ENCODE results near the gene GFRA4. TPM values are rescaled to one million over a fixed set of nuclear protein-coding genes. Genes with fewer than 3 reads are reported as not detected.
A peak's percentile ranks its signal among the peaks of the same experiment; 100 is the strongest.

The GFRA4 gene
- total RNA-seq, 1 experiment from 2014 or later, result not detected

GRCh38 chr20:3711484-3711941 is 48.3 kb upstream of the GFRA4 start:
- no TSS peak for BruUV-seq (replicated peaks)
- Histone ChIP-seq H3F3A (ENCODE audit: low read length, unreplicated experiment) (no peaks in the 10 kb centered on the region), H3K4me2 (ENCODE audit: low read length) (no peak overlapping the region), H2AFZ (ENCODE audit: low read length) (no peak overlapping the region), H3K4me1 (ENCODE audit: insufficient read depth, low read length) (no peaks in the 10 kb centered on the region), H4K20me1 (ENCODE audit: low read length) (no peaks in the 10 kb centered on the region), H3K9ac (ENCODE audit: low read length) (no peak overlapping the region), H3K9me3 (ENCODE audit: low read length) (no peaks in the 10 kb centered on the region), H3K4me3 (ENCODE audit: low read length) (no peak overlapping the region), H3K27me3 (ENCODE audit: low read length) (no peaks in the 10 kb centered on the region), H3K27ac (ENCODE audit: low read length) (no peak overlapping the region), H3K9me2 (replicated peaks; ENCODE audit: low read length) (no peaks in the 10 kb centered on the region), H3K79me2 (ENCODE audit: low read length) (no peaks in the 10 kb centered on the region), H3K36me3 (ENCODE audit: low read depth, low read length) (no peaks in the 10 kb centered on the region)
- ChIA-PET CTCF (interaction anchor here (0.5 to 2.2 kb wide), 4 partner anchors 12 to 133 kb away, joined by 3 to 22 read pairs (median 8); no protein-coding TSS in a partner anchor), POLR2A (ENCODE audit: unreplicated experiment) (no interaction called here)
- ATAC-seq, result no peak
- no peak for TF ChIP-seq EZH2 (IDR thresholded peaks at IDR 0.05; ENCODE audit: low read length, unreplicated experiment)
- TF ChIP-seq CTCF (conservative IDR thresholded peaks at IDR 0.05; ENCODE audit: low read depth, low read length), result no peak
- no peak for TF ChIP-seq EZH2phosphoT487 (IDR thresholded peaks at IDR 0.05; ENCODE audit: borderline replicate concordance, low read length)
- intact Hi-C loops (cut with micrococcal nuclease), result loop anchor here (1.0 kb wide), 1 partner anchor 35 kb away; no protein-coding TSS in a partner anchor
- no peak for DNase-seq

GRCh38 chr20:3710703-3711483 is 47.7 kb upstream of the GFRA4 start:
- no peaks in the 10 kb centered on the region for H3K36me3 ChIP-seq (ENCODE audit: low read depth, low read length)
- POLR2A ChIA-PET (ENCODE audit: unreplicated experiment), result no interaction called here
- DNase-seq (peak; percentile 61), ATAC-seq (peak; percentile 33)
- H3K9me3 ChIP-seq (ENCODE audit: low read length), result no peaks in the 10 kb centered on the region
- BruUV-seq (replicated peaks), result no TSS peak
- no peak overlapping the region for H3K27ac ChIP-seq (ENCODE audit: low read length)
- no peak overlapping the region for H3K4me3 ChIP-seq (ENCODE audit: low read length)
- H3F3A ChIP-seq (ENCODE audit: low read length, unreplicated experiment), result no peaks in the 10 kb centered on the region
- no peak overlapping the region for H3K4me2 ChIP-seq (ENCODE audit: low read length)
- H3K9ac ChIP-seq (ENCODE audit: low read length), result no peak overlapping the region
- H3K27me3 ChIP-seq (ENCODE audit: low read length), result no peaks in the 10 kb centered on the region
- H3K79me2 ChIP-seq (ENCODE audit: low read length), result no peaks in the 10 kb centered on the region
- H3K4me1 ChIP-seq (ENCODE audit: insufficient read depth, low read length), result no peaks in the 10 kb centered on the region
- no peaks in the 10 kb centered on the region for H3K9me2 ChIP-seq (replicated peaks; ENCODE audit: low read length)
- no peaks in the 10 kb centered on the region for H4K20me1 ChIP-seq (ENCODE audit: low read length)
- TF ChIP-seq CTCF (conservative IDR thresholded peaks at IDR 0.05; ENCODE audit: low read depth, low read length) (peak; percentile 98), EZH2 (IDR thresholded peaks at IDR 0.05; ENCODE audit: low read length, unreplicated experiment) (no peak), EZH2phosphoT487 (IDR thresholded peaks at IDR 0.05; ENCODE audit: borderline replicate concordance, low read length) (no peak)
- CTCF ChIA-PET, result interaction anchor here (0.5 to 2.2 kb wide), 6 partner anchors 11 to 132 kb away, joined by 3 to 22 read pairs (median 6); no protein-coding TSS in a partner anchor
- intact Hi-C loops (cut with micrococcal nuclease), result loop anchor here (1.0 kb wide), 1 partner anchor 35 kb away; no protein-coding TSS in a partner anchor
- H2AFZ ChIP-seq (ENCODE audit: low read length), result no peak overlapping the region

- ChIA-PET CTCF (interaction anchor here (0.5 to 2.2 kb wide), 4 partner anchors 22 to 170 kb away, joined by 3 to 22 read pairs (median 5); no protein-coding TSS in a partner anchor), POLR2A (ENCODE audit: unreplicated experiment) (no interaction called here)
- no peaks in the 10 kb centered on the region for H3F3A ChIP-seq (ENCODE audit: low read length, unreplicated experiment)
- H3K9ac ChIP-seq (ENCODE audit: low read length), result no peak overlapping the region
- no peaks in the 10 kb centered on the region for H3K9me3 ChIP-seq (ENCODE audit: low read length)
- TF ChIP-seq CTCF (conservative IDR thresholded peaks at IDR 0.05; ENCODE audit: low read depth, low read length), result 0 out of 2 replicates have a peak, but pooled peaks have one; percentile 8
- TF ChIP-seq EZH2phosphoT487 (IDR thresholded peaks at IDR 0.05; ENCODE audit: borderline replicate concordance, low read length), result no peak
- no peaks in the 10 kb centered on the region for H4K20me1 ChIP-seq (ENCODE audit: low read length)
- intact Hi-C loops (cut with micrococcal nuclease), result no loop called here
- no peak overlapping the region for H3K27ac ChIP-seq (ENCODE audit: low read length)
- no peaks in the 10 kb centered on the region for H3K36me3 ChIP-seq (ENCODE audit: low read depth, low read length)
- no peaks in the 10 kb centered on the region for H3K79me2 ChIP-seq (ENCODE audit: low read length)
- ATAC-seq (no peak), DNase-seq (no peak)
- H3K4me3 ChIP-seq (ENCODE audit: low read length), result no peak overlapping the region
- no peaks in the 10 kb centered on the region for H3K9me2 ChIP-seq (replicated peaks; ENCODE audit: low read length)
- BruUV-seq (replicated peaks), result no TSS peak
- H2AFZ ChIP-seq (ENCODE audit: low read length), result no peak overlapping the region
- no peaks in the 10 kb centered on the region for H3K4me1 ChIP-seq (ENCODE audit: insufficient read depth, low read length)
- H3K4me2 ChIP-seq (ENCODE audit: low read length), result no peak overlapping the region
- H3K27me3 ChIP-seq (ENCODE audit: low read length), result no peaks in the 10 kb centered on the region
Observed at GRCh38 chr20:3710011-3710466, 46.8 kb upstream of the GFRA4 start.
